ENCODE results near the gene SUMO2. TPM values are rescaled to one million over a fixed set of nuclear protein-coding genes. Genes with fewer than 3 reads are reported as not detected.

The SUMO2 gene
- total and polyA plus RNA-seq, 2 of the 13 experiments (the other 11 are each of a cell fraction or from before 2014, with no cell fraction given), result 337 to 553 TPM

DNA sequence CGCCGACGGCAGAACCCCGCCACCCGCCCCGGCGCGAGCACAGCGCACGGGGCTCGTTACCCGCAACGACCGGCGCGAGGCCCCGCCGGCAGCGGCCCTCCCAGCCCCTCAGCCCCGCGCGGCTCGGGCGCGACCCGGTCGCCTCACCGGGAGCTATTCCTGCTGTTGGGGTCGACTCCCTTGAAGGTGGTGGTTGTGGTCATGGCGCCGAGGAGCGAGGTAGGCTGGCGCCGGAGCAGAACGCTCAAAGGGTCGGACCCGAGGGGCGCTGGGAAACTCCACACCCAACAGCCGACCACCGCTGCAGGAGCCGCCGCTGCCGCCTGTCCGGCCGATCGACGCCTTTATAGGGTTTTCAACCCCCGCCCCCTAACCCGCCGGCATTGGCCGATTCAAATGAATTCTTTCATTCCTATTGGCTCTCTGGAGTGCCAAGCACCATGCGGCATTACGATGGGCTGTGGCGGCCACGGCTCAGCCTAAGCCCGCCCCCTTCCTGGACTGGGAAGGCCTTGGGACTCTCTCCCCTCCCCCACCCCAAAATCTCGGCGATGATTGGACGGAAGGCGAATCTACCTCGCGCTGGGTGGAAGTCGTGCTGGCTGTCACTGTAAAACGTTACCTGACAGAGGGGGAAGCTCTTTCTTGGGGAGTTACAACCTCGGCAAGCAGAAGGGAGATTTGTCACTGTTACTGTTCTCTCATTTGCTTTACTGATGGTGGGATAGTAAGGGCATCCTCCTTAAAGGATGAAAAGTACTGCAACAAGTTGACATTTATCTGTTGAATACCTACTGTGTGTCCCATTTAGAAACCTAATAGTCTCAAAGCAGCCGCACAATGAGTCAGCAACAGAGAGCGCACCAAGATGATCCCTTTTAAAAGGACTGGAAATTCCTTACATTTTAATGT is 28.3 kb downstream of the SUMO2 start, which contains the start of gene JPT1 (continued):
- TF ChIP-seq, protein P1, sequence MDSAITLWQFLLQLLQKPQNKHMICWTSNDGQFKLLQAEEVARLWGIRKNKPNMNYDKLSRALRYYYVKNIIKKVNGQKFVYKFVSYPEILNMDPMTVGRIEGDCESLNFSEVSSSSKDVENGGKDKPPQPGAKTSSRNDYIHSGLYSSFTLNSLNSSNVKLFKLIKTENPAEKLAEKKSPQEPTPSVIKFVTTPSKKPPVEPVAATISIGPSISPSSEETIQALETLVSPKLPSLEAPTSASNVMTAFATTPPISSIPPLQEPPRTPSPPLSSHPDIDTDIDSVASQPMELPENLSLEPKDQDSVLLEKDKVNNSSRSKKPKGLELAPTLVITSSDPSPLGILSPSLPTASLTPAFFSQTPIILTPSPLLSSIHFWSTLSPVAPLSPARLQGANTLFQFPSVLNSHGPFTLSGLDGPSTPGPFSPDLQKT (CRISPR knock-in tag; IDR thresholded peaks at IDR 0.05; ENCODE audit: borderline replicate concordance), result no peak
- TF ChIP-seq, protein P2, sequence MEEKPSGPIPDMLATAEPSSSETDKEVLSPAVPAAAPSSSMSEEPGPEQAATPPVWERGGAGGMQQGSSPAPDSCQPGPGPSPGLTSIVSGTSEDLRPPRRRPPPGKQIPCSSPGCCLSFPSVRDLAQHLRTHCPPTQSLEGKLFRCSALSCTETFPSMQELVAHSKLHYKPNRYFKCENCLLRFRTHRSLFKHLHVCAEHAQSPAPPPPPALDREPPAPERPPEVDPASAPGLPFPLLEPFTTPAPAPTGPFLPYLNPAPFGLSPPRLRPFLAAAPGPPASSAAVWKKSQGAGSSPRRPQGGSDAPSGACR (CRISPR knock-in tag; IDR thresholded peaks at IDR 0.05), result 0 out of 2 replicates have a peak, but pooled peaks have one; percentile 20
- TF ChIP-seq HNF4G (IDR thresholded peaks at IDR 0.05; ENCODE audit: borderline replicate concordance, low read depth, low read length) (no peak; the same call in 1 of the 2 replicates), HNF4G (CRISPR knock-in tag; IDR thresholded peaks at IDR 0.05; ENCODE audit: borderline replicate concordance, low read depth) (no peak), KLF9 (CRISPR knock-in tag; IDR thresholded peaks at IDR 0.05; ENCODE audit: low read depth) (0 out of 2 replicates have a peak, but pooled peaks have one; percentile 36), ZNF382 (CRISPR knock-in tag; IDR thresholded peaks at IDR 0.05; ENCODE audit: borderline replicate concordance) (no peak), U2AF1 (optimal IDR thresholded peaks at IDR 0.05; ENCODE audit: low read depth, low read length) (peak; percentile 33), ZNF331 (CRISPR knock-in tag; IDR thresholded peaks at IDR 0.05) (no peak; the same call in 1 of the 2 replicates), SRY (CRISPR knock-in tag; IDR thresholded peaks at IDR 0.05) (peak; percentile 94; the same call in 1 of the 2 replicates), MIER3 (CRISPR knock-in tag; IDR thresholded peaks at IDR 0.05; ENCODE audit: borderline replicate concordance) (no peak)
- TF ChIP-seq, protein P3, sequence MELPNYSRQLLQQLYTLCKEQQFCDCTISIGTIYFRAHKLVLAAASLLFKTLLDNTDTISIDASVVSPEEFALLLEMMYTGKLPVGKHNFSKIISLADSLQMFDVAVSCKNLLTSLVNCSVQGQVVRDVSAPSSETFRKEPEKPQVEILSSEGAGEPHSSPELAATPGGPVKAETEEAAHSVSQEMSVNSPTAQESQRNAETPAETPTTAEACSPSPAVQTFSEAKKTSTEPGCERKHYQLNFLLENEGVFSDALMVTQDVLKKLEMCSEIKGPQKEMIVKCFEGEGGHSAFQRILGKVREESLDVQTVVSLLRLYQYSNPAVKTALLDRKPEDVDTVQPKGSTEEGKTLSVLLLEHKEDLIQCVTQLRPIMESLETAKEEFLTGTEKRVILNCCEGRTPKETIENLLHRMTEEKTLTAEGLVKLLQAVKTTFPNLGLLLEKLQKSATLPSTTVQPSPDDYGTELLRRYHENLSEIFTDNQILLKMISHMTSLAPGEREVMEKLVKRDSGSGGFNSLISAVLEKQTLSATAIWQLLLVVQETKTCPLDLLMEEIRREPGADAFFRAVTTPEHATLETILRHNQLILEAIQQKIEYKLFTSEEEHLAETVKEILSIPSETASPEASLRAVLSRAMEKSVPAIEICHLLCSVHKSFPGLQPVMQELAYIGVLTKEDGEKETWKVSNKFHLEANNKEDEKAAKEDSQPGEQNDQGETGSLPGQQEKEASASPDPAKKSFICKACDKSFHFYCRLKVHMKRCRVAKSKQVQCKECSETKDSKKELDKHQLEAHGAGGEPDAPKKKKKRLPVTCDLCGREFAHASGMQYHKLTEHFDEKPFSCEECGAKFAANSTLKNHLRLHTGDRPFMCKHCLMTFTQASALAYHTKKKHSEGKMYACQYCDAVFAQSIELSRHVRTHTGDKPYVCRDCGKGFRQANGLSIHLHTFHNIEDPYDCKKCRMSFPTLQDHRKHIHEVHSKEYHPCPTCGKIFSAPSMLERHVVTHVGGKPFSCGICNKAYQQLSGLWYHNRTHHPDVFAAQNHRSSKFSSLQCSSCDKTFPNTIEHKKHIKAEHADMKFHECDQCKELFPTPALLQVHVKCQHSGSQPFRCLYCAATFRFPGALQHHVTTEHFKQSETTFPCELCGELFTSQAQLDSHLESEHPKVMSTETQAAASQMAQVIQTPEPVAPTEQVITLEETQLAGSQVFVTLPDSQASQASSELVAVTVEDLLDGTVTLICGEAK (IDR thresholded peaks at IDR 0.05), result no peak
- TF ChIP-seq, protein P3 (CRISPR knock-in tag; IDR thresholded peaks at IDR 0.05), result peak; percentile 59; the same call in 1 of the 2 replicates
- TF ChIP-seq, protein P4, sequence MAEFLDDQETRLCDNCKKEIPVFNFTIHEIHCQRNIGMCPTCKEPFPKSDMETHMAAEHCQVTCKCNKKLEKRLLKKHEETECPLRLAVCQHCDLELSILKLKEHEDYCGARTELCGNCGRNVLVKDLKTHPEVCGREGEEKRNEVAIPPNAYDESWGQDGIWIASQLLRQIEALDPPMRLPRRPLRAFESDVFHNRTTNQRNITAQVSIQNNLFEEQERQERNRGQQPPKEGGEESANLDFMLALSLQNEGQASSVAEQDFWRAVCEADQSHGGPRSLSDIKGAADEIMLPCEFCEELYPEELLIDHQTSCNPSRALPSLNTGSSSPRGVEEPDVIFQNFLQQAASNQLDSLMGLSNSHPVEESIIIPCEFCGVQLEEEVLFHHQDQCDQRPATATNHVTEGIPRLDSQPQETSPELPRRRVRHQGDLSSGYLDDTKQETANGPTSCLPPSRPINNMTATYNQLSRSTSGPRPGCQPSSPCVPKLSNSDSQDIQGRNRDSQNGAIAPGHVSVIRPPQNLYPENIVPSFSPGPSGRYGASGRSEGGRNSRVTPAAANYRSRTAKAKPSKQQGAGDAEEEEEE (CRISPR knock-in tag; IDR thresholded peaks at IDR 0.05; ENCODE audit: borderline replicate concordance), result peak; percentile 43; the same call in 1 of the 2 replicates

Data from HepG2 (cell line).